ENCODE results near the gene IGFBP2. TPM values are rescaled to one million over a fixed set of nuclear protein-coding genes. Genes with fewer than 3 reads are reported as not detected.

IGFBP2 gene
- total and polyA plus RNA-seq, 2 donors (not counting 1 experiment from before 2014, with no cell fraction given) = not detected

- POLR2A ChIA-PET = no interaction called here
These were observed 80.6 kb downstream of the IGFBP2 start for GRCh38 chr2:216713691-216714336.

More at GRCh38 chr2:216713691-216714336, 80.6 kb downstream of the IGFBP2 start:
- no peaks in the 10 kb centered on the region for H3K4me1 ChIP-seq (ENCODE audit: control insufficient read depth in 2 of 2, insufficient read depth in 2 of 2, low read length in 2 of 2)
- 70% methylated on average over 6 of the region's 8 CpGs for WGBS (ENCODE audit: insufficient coverage)
- H3K27ac ChIP-seq (ENCODE audit: low read length in 2 of 2) = no peak overlapping the region
- H3K27me3 Mint-ChIP-seq = peaks cover 20% of the 10 kb centered on the region
- H3K4me1 Mint-ChIP-seq = no peaks in the 10 kb centered on the region
- no peak for DNase-seq
- no peak overlapping the region for H3K27ac Mint-ChIP-seq
- no peak for ATAC-seq (ENCODE audit: low read depth)
- H3K4me2 ChIP-seq (replicated peaks; ENCODE audit: low read depth, low read length, poor library complexity, severe bottlenecking) = no peak overlapping the region
- TF ChIP-seq, protein P1, sequence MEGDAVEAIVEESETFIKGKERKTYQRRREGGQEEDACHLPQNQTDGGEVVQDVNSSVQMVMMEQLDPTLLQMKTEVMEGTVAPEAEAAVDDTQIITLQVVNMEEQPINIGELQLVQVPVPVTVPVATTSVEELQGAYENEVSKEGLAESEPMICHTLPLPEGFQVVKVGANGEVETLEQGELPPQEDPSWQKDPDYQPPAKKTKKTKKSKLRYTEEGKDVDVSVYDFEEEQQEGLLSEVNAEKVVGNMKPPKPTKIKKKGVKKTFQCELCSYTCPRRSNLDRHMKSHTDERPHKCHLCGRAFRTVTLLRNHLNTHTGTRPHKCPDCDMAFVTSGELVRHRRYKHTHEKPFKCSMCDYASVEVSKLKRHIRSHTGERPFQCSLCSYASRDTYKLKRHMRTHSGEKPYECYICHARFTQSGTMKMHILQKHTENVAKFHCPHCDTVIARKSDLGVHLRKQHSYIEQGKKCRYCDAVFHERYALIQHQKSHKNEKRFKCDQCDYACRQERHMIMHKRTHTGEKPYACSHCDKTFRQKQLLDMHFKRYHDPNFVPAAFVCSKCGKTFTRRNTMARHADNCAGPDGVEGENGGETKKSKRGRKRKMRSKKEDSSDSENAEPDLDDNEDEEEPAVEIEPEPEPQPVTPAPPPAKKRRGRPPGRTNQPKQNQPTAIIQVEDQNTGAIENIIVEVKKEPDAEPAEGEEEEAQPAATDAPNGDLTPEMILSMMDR (IDR thresholded peaks at IDR 0.05) = no peak
- no peak for TF ChIP-seq EZH2 (IDR thresholded peaks at IDR 0.05; ENCODE audit: borderline replicate concordance, insufficient read depth, low read depth, low read length, poor library complexity, severe bottlenecking)
- no peak overlapping the region for H2AFZ ChIP-seq (ENCODE audit: insufficient read depth, low read depth, low read length, poor library complexity, severe bottlenecking)
- H4K20me1 ChIP-seq (ENCODE audit: control insufficient read depth, insufficient read depth, low read length, poor library complexity, severe bottlenecking) = no peaks in the 10 kb centered on the region
- H3K9ac ChIP-seq (ENCODE audit: low read length) = no peak overlapping the region
- intact Hi-C loops (cut with micrococcal nuclease) = no loop called here
- H3K4me3 ChIP-seq (ENCODE audit: control extremely low read depth in 1 of 5, extremely low read depth in 1 of 5, insufficient read depth in 1 of 5, low read depth in 2 of 5, low read length in 4 of 5) = no peak overlapping the region
- peaks cover 0 to 3% (median 2%) of the 10 kb centered on the region in 3 donors for H3K9me3 ChIP-seq (ENCODE audit: control extremely low read depth in 1 of 3, control insufficient read depth in 2 of 3, insufficient read depth in 1 of 3, low read length in 2 of 3)
- H3K27me3 ChIP-seq (replicated peaks in 1 of 4; ENCODE audit: control extremely low read depth in 1 of 4, control insufficient read depth in 3 of 4, insufficient read depth in 4 of 4, low read length in 3 of 4) = no peaks in the 10 kb centered on the region
- no peaks in the 10 kb centered on the region for H3K79me2 ChIP-seq (ENCODE audit: control insufficient read depth, insufficient read depth, low read length)
- no peaks in the 10 kb centered on the region for H3K36me3 ChIP-seq (replicated peaks in 1 of 2; ENCODE audit: control extremely low read depth in 1 of 2, control insufficient read depth in 1 of 2, extremely low read depth in 1 of 2, insufficient read depth in 2 of 2, low read length in 1 of 2)
- CTCF ChIA-PET = no interaction called here
- no peaks in the 10 kb centered on the region for H3K9me3 Mint-ChIP-seq (ENCODE audit: insufficient read depth)
- no peak overlapping the region for H3K4me3 Mint-ChIP-seq

Other genes with a start within 250 kb of the IGFBP2 start
- 46.7 and 50.7 TPM in 2 replicates for gene SMARCAL1, start 220.9 kb upstream of the IGFBP2 start, total RNA-seq
- gene SMARCAL1, start 220.9 kb upstream of the IGFBP2 start, polyA plus RNA-seq = 20.2 and 20.7 TPM in 2 replicates
- gene RPL37A, start 134.6 kb upstream of the IGFBP2 start, total RNA-seq = 3,163 and 3,456 TPM in 2 replicates
- 1,571 and 2,183 TPM in 2 replicates for gene RPL37A, start 134.6 kb upstream of the IGFBP2 start, polyA plus RNA-seq
- gene IGFBP5, start 62.1 kb downstream of the IGFBP2 start, total RNA-seq = not detected in 2 replicates
- gene IGFBP5, start 62.1 kb downstream of the IGFBP2 start, polyA plus RNA-seq = not detected in 2 replicates
- gene TNP1, start 226.6 kb downstream of the IGFBP2 start, total RNA-seq = not detected in 2 replicates
- gene TNP1, start 226.6 kb downstream of the IGFBP2 start, polyA plus RNA-seq = not detected in 2 replicates